HG02798 (cell line): ENCODE measurements around the gene SEMA5A.

Experiments used
- ATAC-seq: cut with Tn5 transposase; IDR thresholded peaks from one replicate; pipeline ENCODE4 v1.9.1; 2021; ENCODE audit warnings: mild to moderate bottlenecking; ENCODE audit not compliant: unreplicated experiment, poor library complexity

Gene SEMA5A

GRCh38 chr5:9054322-9054721, 491.6 kb downstream of the SEMA5A start:
- ATAC-seq: no peak

- ATAC-seq: no peak
Observed at GRCh38 chr5:9052421-9052820, 493.5 kb downstream of the SEMA5A start.

- ATAC-seq: no peak
Observed at GRCh38 chr5:9051779-9052178, 494.1 kb downstream of the SEMA5A start.

GRCh38 chr5:9047932-9048331, 497.9 kb downstream of the SEMA5A start:
- no peak for ATAC-seq

GRCh38 chr5:9046756-9047481, 499.0 kb downstream of the SEMA5A start:
- ATAC-seq: no peak

GRCh38 chr5:9045946-9046345, 499.9 kb downstream of the SEMA5A start:
- ATAC-seq: no peak

- no peak for ATAC-seq
Observed at GRCh38 chr5:9042241-9042640, 503.6 kb downstream of the SEMA5A start.

GRCh38 chr5:9040475-9040874, 505.4 kb downstream of the SEMA5A start:
- ATAC-seq: no peak

GRCh38 chr5:9037048-9037447, 508.8 kb downstream of the SEMA5A start:
- no peak for ATAC-seq

GRCh38 chr5:9035346-9035745, 510.5 kb downstream of the SEMA5A start:
- no peak for ATAC-seq

- ATAC-seq: no peak
Observed at GRCh38 chr5:9034649-9035048, 511.2 kb downstream of the SEMA5A start.

- no peak for ATAC-seq
Observed at GRCh38 chr5:9033524-9033923, 512.4 kb downstream of the SEMA5A start.

GRCh38 chr5:9025942-9026341, 519.9 kb downstream of the SEMA5A start:
- ATAC-seq: no peak

GRCh38 chr5:9020996-9021395, 524.9 kb downstream of the SEMA5A start:
- ATAC-seq: no peak

GRCh38 chr5:9015937-9016270, 530.0 kb downstream of the SEMA5A start:
- no peak for ATAC-seq

- no peak for ATAC-seq
Observed at GRCh38 chr5:9015260-9015936, 530.5 kb downstream of the SEMA5A start.

GRCh38 chr5:9013147-9013546, 532.7 kb downstream of the SEMA5A start:
- no peak for ATAC-seq

GRCh38 chr5:9009931-9010651, 535.8 kb downstream of the SEMA5A start:
- ATAC-seq: no peak

GRCh38 chr5:8997542-8998070, 548.3 kb downstream of the SEMA5A start:
- ATAC-seq: no peak

GRCh38 chr5:8993031-8993430, 552.8 kb downstream of the SEMA5A start:
- ATAC-seq: no peak
